HepG2 (cell line): ENCODE results near the gene LZTS2. TPM values are rescaled to one million over a fixed set of nuclear protein-coding genes. Genes with fewer than 3 reads are reported as not detected.

Experiments used
- CREB1 ChIP-seq, 2 experiments: fragments of 450-650 bp in 1 of 2; IDR thresholded peaks; 2 replicates each; pipeline ENCODE4 v1.6.1; 2016 to 2017; ENCODE audit warnings: control low read depth in 1 of 2, mild to moderate bottlenecking in 1 of 2, missing compliant biosample characterization in 1 of 2, missing genetic modification characterization in 1 of 2
- GZF1 ChIP-seq: sonication (generic); formaldehyde crosslinking; IDR thresholded peaks from 2 replicates; pipeline ENCODE4 v1.5.1; 2020; ENCODE audit warnings: mild to moderate bottlenecking, missing genetic modification reagents
- IRX3 ChIP-seq: sonication (generic); formaldehyde crosslinking; IDR thresholded peaks from 2 replicates; pipeline ENCODE4 v1.8.1; 2023; ENCODE audit warnings: mild to moderate bottlenecking, low read depth, missing genetic modification reagents, borderline replicate concordance
- KMT2B ChIP-seq: IDR thresholded peaks from 2 replicates; pipeline ENCODE4 v1.6.1; 2016; ENCODE audit warnings: missing genetic modification reagents, missing compliant biosample characterization
- MBD4 ChIP-seq: IDR thresholded peaks from 2 replicates; pipeline ENCODE4 v1.6.1; 2012; ENCODE audit warnings: low read length, inconsistent platforms, borderline replicate concordance
- SMAD1 ChIP-seq: sonication (generic); formaldehyde crosslinking; IDR thresholded peaks from 2 replicates; pipeline ENCODE4 v1.4.0; 2020; ENCODE audit warnings: missing genetic modification reagents, low read depth, mild to moderate bottlenecking, borderline replicate concordance
- SRSF9 ChIP-seq: fragments of 200-400 bp; formaldehyde crosslinking; IDR thresholded peaks from 2 replicates; pipeline ENCODE4 v1.6.1; 2018; ENCODE audit warnings: borderline replicate concordance, mild to moderate bottlenecking, low read depth, low read length; ENCODE audit not compliant: insufficient read depth, poor library complexity, severe bottlenecking
- TFDP1 ChIP-seq: IDR thresholded peaks from 2 replicates; pipeline ENCODE4 v1.6.1; 2016; ENCODE audit warnings: missing compliant biosample characterization, missing genetic modification reagents, borderline replicate concordance
- ZNF891 ChIP-seq: sonication (generic); formaldehyde crosslinking; IDR thresholded peaks from 2 replicates; pipeline ENCODE4 v1.5.0; 2020; ENCODE audit warnings: mild to moderate bottlenecking, missing genetic modification reagents
- polyA plus RNA-seq, 8 experiments: library from polyadenylated mRNA; depleted of rRNA in 3 of 8; stranded (reverse) in 7 of 8; unstranded in 1 of 8; fragments of >200 nt; fragmentation: Illumina TruSeq in 4 of 8; extraction: Trizol in 4 of 8; gene quantifications; 2 replicates each; pipeline versions ENCODE4 v1.2.1 to v1.2.3, GENCODE V29; 2011 to 2016; ENCODE audit warnings: low read depth in 4 of 8, missing spikeins in 1 of 8, mixed read lengths in 1 of 8; ENCODE audit not compliant: insufficient read depth in 1 of 8
- total RNA-seq, 5 experiments: library from RNA; depleted of rRNA; stranded (reverse); fragments of >200 nt; fragmentation: Illumina TruSeq; extraction: Trizol; gene quantifications; 2 replicates each; pipeline ENCODE4 v1.2.3, GENCODE V29; 2016; ENCODE audit warnings: low read depth in 1 of 5
- TF ChIP-seq, protein P1 (sequence below): sonication (generic); formaldehyde crosslinking; conservative IDR thresholded peaks from 2 replicates; pipeline ENCODE4 v1.5.0; 2020; ENCODE audit warnings: missing genetic modification reagents
- TF ChIP-seq, protein P2 (sequence below): sonication (generic); formaldehyde crosslinking; IDR thresholded peaks from 2 replicates; pipeline ENCODE4 v1.4.0; 2020; ENCODE audit warnings: missing genetic modification reagents
- TF ChIP-seq, protein P3 (sequence below): sonication (generic); formaldehyde crosslinking; IDR thresholded peaks from 2 replicates; pipeline ENCODE4 v1.8.0; 2022; ENCODE audit warnings: mild to moderate bottlenecking, missing genetic modification reagents, borderline replicate concordance
- TF ChIP-seq, protein P4 (sequence below): sonication (generic); formaldehyde crosslinking; IDR thresholded peaks from 2 replicates; pipeline ENCODE4 v1.5.0; 2020; ENCODE audit warnings: mild to moderate bottlenecking, missing genetic modification reagents
- TF ChIP-seq, protein P5 (sequence below): IDR thresholded peaks from 2 replicates; pipeline ENCODE4 v1.6.1; 2012; ENCODE audit warnings: low read depth, low read length, improper control_type of control experiment
- TF ChIP-seq, protein P6 (sequence below): sonication (generic); formaldehyde crosslinking; IDR thresholded peaks from 2 replicates; pipeline ENCODE4 v1.9.0; 2022; ENCODE audit warnings: missing genetic modification reagents, mild to moderate bottlenecking, borderline replicate concordance

The LZTS2 gene
- total and polyA plus RNA-seq, 2 of the 13 experiments (the other 11 are each of a cell fraction or from before 2014, with no cell fraction given), result 43.6 to 65.6 TPM

DNA sequence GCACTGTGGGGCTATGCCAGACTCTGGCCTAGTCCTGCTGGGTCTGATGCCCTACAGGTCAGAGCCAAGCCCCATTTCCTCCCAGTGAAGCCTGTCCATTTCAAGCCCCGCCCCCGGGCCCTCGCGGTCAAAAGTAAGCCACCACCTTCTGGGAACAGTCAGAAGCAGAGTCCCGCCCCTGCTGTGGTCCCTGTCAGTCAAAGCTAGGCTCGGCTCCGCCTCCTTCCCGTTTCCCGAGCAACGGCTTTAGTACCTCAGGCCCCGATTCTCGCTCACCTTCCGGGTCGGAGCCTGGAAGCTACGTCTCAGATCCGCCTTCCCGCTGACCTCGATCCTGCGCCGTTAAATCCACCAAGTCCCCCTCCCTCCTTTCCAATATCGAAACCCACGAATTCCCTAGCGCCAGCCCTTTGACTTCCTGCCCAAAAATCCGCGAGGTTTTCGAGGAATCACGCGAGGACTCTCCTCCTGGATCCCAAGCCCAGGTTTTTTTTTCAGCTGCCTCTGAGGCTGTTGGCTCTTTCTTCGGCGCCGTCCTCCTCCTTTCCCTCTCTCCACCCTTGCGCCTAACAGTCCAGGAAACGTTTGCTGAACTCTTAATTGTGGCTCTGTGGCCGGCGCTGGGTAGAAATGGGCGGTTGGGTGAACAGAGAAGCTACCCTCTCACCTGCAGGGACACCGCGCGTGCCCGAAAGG is 43.2 kb downstream of the LZTS2 start (continued):
- TF ChIP-seq, protein P1, sequence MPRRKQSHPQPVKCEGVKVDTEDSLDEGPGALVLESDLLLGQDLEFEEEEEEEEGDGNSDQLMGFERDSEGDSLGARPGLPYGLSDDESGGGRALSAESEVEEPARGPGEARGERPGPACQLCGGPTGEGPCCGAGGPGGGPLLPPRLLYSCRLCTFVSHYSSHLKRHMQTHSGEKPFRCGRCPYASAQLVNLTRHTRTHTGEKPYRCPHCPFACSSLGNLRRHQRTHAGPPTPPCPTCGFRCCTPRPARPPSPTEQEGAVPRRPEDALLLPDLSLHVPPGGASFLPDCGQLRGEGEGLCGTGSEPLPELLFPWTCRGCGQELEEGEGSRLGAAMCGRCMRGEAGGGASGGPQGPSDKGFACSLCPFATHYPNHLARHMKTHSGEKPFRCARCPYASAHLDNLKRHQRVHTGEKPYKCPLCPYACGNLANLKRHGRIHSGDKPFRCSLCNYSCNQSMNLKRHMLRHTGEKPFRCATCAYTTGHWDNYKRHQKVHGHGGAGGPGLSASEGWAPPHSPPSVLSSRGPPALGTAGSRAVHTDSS (CRISPR knock-in tag), result no peak
- TF ChIP-seq, protein P2, sequence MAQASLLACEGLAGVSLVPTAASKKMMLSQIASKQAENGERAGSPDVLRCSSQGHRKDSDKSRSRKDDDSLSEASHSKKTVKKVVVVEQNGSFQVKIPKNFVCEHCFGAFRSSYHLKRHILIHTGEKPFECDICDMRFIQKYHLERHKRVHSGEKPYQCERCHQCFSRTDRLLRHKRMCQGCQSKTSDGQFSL (CRISPR knock-in tag), result no peak
- TF ChIP-seq, protein P3, sequence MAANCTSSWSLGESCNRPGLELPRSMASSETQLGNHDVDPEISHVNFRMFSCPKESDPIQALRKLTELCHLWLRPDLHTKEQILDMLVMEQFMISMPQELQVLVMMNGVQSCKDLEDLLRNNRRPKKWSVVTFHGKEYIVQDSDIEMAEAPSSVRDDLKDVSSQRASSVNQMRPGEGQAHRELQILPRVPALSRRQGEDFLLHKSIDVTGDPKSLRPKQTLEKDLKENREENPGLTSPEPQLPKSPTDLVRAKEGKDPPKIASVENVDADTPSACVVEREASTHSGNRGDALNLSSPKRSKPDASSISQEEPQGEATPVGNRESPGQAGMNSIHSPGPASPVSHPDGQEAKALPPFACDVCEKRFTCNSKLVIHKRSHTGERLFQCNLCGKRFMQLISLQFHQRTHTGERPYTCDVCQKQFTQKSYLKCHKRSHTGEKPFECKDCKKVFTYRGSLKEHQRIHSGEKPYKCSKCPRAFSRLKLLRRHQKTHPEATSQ (CRISPR knock-in tag), result no peak
- TF ChIP-seq ZNF891 (CRISPR knock-in tag), result 0 out of 2 replicates have a peak, but pooled peaks have one; percentile 34
- peak; percentile 41; the same call in 1 of the 2 replicates for TF ChIP-seq KMT2B (CRISPR knock-in tag)
- TF ChIP-seq TFDP1 (CRISPR knock-in tag), result peak; percentile 21; the same call in 1 of the 2 replicates
- no peak for TF ChIP-seq CREB1 (IDR thresholded peaks at IDR 0.05)
- peak; percentile 70; the same call in 1 of the 2 replicates for TF ChIP-seq CREB1 (CRISPR knock-in tag; IDR thresholded peaks at IDR 0.05)
- TF ChIP-seq SRSF9, result no peak
- TF ChIP-seq, protein P4, sequence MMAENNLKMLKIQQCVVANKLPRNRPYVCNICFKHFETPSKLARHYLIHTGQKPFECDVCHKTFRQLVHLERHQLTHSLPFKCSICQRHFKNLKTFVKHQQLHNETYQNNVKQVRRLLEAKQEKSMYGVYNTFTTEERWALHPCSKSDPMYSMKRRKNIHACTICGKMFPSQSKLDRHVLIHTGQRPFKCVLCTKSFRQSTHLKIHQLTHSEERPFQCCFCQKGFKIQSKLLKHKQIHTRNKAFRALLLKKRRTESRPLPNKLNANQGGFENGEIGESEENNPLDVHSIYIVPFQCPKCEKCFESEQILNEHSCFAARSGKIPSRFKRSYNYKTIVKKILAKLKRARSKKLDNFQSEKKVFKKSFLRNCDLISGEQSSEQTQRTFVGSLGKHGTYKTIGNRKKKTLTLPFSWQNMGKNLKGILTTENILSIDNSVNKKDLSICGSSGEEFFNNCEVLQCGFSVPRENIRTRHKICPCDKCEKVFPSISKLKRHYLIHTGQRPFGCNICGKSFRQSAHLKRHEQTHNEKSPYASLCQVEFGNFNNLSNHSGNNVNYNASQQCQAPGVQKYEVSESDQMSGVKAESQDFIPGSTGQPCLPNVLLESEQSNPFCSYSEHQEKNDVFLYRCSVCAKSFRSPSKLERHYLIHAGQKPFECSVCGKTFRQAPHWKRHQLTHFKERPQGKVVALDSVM (CRISPR knock-in tag), result no peak
- no peak for TF ChIP-seq IRX3 (CRISPR knock-in tag)
- no peak for TF ChIP-seq MBD4
- TF ChIP-seq, protein P5, sequence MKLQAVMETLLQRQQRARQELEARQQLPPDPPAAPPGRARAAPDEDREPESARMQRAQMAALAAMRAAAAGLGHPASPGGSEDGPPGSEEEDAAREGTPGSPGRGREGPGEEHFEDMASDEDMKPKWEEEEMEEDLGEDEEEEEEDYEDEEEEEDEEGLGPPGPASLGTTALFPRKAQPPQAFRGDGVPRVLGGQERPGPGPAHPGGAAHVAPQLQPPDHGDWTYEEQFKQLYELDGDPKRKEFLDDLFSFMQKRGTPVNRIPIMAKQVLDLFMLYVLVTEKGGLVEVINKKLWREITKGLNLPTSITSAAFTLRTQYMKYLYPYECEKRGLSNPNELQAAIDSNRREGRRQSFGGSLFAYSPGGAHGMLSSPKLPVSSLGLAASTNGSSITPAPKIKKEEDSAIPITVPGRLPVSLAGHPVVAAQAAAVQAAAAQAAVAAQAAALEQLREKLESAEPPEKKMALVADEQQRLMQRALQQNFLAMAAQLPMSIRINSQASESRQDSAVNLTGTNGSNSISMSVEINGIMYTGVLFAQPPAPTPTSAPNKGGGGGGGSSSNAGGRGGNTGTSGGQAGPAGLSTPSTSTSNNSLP, result peak; percentile 15; the same call in 1 of the 2 replicates
- TF ChIP-seq, protein P6, sequence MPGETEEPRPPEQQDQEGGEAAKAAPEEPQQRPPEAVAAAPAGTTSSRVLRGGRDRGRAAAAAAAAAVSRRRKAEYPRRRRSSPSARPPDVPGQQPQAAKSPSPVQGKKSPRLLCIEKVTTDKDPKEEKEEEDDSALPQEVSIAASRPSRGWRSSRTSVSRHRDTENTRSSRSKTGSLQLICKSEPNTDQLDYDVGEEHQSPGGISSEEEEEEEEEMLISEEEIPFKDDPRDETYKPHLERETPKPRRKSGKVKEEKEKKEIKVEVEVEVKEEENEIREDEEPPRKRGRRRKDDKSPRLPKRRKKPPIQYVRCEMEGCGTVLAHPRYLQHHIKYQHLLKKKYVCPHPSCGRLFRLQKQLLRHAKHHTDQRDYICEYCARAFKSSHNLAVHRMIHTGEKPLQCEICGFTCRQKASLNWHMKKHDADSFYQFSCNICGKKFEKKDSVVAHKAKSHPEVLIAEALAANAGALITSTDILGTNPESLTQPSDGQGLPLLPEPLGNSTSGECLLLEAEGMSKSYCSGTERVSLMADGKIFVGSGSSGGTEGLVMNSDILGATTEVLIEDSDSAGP (CRISPR knock-in tag), result peak; percentile 39; the same call in 1 of the 2 replicates
- TF ChIP-seq GZF1 (CRISPR knock-in tag), result 0 out of 2 replicates have a peak, but pooled peaks have one; percentile 17
- TF ChIP-seq SMAD1, result no peak
